Measurements from ENCODE around the gene VPS51. TPM values are rescaled to one million over a fixed set of nuclear protein-coding genes. Genes with fewer than 3 reads are reported as not detected.
"Not testable (repeated sequence)": the region's sequence is repeated elsewhere in the genome, so short reads cannot be mapped to it uniquely, and the experiment has no call there.

The VPS51 gene
- total RNA-seq, 1 donor from 2014 or later = 115 TPM

DNA sequence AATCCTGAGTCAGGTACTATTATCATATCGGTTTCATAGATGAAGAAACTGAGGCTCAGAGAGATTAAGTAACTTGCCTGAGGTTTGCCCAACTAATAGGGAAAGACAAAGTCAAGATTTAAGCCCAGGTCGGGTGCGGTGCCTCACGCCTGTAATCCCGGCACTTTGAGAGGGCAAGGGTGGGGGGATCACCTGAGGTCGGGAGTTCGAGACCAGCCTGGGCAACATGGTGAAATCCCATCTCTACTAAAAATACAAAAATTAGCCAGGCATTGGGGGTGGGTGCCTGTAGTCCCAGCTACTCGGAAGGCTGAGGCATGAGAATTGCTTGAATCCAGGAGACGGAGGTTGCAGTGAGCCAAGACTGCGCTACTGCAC is 54.1 kb downstream of the VPS51 start:
- peak; percentile 36 for DNase-seq (ENCODE audit: low spot score)
- intact Hi-C loops (cut with DNase I) = not testable (repeated sequence)

DNA sequence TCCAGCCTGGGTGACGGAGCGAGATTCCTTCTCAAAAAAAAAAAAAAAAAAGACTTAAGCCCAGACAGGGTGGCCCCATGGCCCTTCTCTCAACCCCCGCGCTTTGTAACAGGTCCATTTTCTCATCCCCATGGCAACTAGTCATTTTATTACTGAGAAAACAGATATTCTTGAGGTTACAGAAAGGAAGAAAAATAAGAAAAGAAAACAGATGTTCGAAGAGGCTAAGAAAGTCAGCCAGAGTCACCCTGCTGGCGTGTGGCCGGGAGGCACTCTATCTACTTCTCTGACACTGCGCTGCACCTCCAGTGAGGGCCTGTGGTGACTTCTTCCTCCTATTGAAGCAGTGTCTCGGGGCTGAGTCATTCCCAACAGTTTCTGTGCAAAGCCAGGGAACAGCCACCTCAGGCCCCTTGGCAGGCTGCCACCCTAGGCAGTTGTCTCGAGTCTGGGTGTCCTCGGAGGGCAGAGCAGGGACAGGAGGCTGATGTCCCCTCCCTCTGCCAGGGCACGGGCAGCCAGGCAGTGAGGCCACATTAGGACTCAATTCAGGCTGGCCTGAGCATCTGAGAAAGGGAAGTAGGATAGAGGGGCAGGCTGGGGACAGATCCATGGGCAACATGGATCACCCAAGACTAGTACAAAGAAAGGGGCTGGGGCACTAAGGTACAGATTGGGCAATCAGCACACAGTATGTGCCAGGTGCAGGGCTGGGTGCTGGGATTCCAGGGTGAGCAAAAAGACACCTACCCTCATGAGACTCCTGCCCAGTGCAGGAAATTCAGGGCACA is 54.7 kb downstream of the VPS51 start:
- DNase-seq (ENCODE audit: low spot score) = peak; percentile 84
- peak; percentile 92 for ATAC-seq
- intact Hi-C loops (cut with DNase I) = no loop called here

More for the DNA sequence above, 54.1 kb downstream of the VPS51 start:
- not testable (repeated sequence) for ATAC-seq

DNA sequence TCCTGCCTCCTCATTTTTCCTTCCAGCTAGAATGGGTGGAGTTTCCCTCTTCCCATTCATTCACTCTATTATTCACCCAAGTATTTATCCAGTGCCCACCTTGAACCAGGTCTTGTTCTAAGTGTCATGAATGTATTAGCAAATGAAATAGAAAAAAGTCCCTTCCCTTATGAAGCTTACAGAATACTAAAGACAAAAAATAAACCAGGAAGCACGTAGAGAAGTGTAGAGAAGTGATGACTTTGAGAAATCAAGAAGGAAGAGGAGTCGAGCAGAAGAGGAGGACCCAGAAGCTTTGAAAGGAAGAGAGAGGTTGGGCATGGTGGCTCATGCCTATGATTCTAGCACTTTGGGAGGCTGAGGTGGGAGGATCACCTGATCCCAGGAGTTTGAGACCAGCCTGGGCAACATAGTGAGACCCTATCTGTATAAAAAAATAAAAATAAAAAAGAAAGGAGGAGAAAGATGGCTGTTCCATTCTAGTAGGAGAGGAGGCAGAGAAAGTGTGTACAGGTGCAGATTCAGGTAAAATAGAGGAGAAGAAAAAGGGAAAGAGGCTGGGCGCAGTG is 55.4 kb downstream of the VPS51 start:
- intact Hi-C loops (cut with DNase I) = no loop called here
- peak; percentile 7 for DNase-seq (ENCODE audit: low spot score)
- ATAC-seq = no peak

DNA sequence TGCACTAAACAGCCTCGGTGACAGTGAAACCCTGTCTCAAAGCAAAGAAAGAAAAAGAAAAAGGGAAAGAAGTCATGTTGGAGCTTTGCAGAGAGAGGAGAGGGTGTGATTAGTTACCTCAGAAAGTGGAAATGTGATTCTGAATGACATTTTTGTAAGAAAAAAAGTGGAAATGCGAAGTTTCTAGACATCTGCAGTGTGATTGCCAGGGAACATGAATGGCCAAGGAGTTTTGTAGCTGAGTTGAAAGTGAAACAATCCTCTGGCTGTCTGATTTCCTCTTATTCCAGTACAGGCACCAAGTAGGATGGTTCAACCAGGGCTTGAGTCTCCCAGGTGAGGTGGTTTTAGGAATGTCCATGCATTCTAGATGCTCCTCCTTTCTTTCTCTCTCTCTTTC is 56.1 kb downstream of the VPS51 start:
- ATAC-seq = no peak
- intact Hi-C loops (cut with DNase I) = no loop called here

DNA sequence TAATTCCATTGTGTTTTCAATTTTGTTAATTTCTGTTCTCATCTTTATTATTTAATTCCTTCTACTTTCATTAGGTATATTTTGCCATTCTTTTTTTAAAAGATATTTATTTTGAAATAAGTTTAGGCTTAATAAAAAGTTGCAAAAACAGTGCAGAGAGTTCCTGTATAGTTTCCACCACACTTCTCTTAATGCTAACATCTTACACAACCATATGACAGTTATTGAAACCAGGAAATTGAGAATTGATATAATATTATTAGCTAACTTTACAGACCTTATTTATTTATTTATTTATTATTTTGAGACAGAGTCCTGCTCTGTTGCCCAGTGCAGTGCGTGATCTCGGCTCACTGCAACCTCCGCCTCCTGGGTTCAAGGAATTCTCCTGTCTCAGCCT is 60.2 kb downstream of the VPS51 start:
- no peak for DNase-seq (ENCODE audit: low spot score)
- ATAC-seq = no peak
- intact Hi-C loops (cut with DNase I) = no loop called here

More for the DNA sequence above, 56.1 kb downstream of the VPS51 start:
- DNase-seq (ENCODE audit: low spot score) = peak; percentile 6

DNA sequence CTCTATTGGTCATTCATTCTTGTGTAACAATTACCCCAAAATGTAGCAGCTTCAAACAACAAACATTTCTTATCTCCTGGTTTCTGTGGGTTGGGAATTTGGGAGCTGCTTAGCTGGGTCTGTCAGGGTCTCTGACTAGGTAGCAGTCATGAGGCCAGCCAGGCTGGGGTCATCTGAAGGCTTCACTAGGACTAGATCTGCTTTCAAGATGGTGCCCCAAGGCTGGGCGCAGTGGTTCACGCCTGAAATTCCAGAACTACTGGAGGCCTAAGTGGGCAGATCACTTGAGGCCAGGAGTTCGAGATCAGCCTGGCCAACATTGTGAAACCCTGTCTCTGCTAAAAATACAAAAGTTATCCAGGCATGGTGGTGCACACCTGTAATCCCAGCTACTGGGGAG is 60.9 kb downstream of the VPS51 start:
- DNase-seq (ENCODE audit: low spot score) = peak; percentile 19
- no peak for ATAC-seq
- intact Hi-C loops (cut with DNase I) = no loop called here

DNA sequence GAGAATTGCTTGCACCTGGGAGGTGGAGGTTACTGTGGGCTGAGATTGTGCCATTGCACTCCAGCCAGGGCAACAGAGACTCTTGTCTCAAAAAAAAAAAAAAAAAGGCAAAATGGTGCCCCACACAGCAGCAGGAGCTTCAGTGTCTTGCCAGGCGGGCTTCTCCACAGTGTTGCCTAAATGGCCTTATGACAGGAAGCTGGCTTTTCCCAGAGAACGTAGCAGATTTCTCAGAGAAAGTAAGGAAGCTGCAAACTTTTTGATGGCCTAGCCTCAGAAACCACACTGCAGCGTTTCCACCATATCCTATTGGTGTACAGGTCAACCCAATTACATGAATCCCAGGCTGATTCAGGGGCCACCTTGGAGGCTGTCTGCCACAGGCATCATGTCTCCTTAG is 61.3 kb downstream of the VPS51 start:
- intact Hi-C loops (cut with DNase I) = no loop called here
- peak; percentile 5 for DNase-seq (ENCODE audit: low spot score)
- no peak for ATAC-seq

DNA sequence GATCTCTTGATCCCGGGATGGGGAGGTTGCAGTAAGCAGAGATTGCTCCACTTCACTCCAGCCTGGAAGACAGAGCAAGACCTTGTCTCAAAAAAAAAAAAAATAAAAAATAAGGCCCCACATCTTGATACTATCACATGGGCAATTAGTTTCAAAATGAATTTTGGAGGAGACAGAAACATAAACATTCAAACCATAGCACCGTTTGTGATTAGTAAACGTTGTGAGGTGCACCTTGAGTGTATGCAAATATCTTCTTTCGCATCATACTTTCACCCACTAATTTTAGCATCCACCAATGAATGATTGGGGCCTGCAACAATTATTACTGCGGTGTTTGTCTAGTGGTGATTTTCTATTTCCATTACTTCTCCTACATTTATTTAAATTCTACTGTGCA is 63.0 kb downstream of the VPS51 start:
- intact Hi-C loops (cut with DNase I) = no loop called here
- no peak for ATAC-seq
- peak; percentile 9 for DNase-seq (ENCODE audit: low spot score)

DNA sequence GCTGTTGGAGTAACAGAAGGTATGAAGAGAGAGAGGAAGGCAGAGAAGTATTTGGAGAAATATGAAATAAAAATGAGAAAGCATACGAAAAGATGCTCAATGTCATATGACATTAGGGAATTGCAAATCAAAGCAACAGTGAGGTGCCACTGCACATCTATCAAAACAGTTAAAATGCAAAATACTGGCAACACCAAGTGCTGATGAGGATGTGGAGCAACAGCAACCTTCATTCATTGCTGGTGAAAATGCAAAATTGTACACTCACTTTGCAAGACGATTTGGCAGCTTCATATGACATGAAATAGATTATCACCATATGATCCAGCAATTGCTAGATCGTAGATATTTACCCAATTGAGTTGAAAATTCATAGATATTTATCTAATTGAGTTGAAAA is 64.6 kb downstream of the VPS51 start:
- ATAC-seq = no peak
- intact Hi-C loops (cut with DNase I) = no loop called here

More for the DNA sequence above, 64.6 kb downstream of the VPS51 start:
- no peak for DNase-seq (ENCODE audit: low spot score)

Small RNAs within 50 kb of the gene (microRNA-seq; reads per million reads assigned to microRNA genes)
- not detected for gene MIR6751

Other genes with a start within 250 kb of the VPS51 start
- gene EHD1, start 217.6 kb upstream of the VPS51 start, total RNA-seq = 64.5 TPM
- 28.0 TPM for gene ATG2A, start 179.0 kb upstream of the VPS51 start, total RNA-seq
- gene PPP2R5B, start 171.5 kb upstream of the VPS51 start, total RNA-seq = 21.1 TPM
- not detected for gene GPHA2, start 160.3 kb upstream of the VPS51 start, total RNA-seq
- not detected for gene MAJIN, start 124.1 kb upstream of the VPS51 start, total RNA-seq
- 2.9 TPM for gene BATF2, start 99.2 kb upstream of the VPS51 start, total RNA-seq
- 130 TPM for gene ARL2, start 82.1 kb upstream of the VPS51 start, total RNA-seq
- gene SNX15, start 68.8 kb upstream of the VPS51 start, total RNA-seq = 34.4 TPM
- 4.9 TPM for gene SAC3D1, start 55.0 kb upstream of the VPS51 start, total RNA-seq
- 14.7 TPM for gene NAALADL1, start 37.7 kb upstream of the VPS51 start, total RNA-seq
- 0.71 TPM for gene CDCA5, start 12.2 kb upstream of the VPS51 start, total RNA-seq
- 32.9 TPM for gene ZFPL1, start 12.0 kb upstream of the VPS51 start, total RNA-seq
- gene TM7SF2, start 15.7 kb downstream of the VPS51 start, total RNA-seq = 18.2 TPM
- 6.8 TPM for gene ZNHIT2, start 21.5 kb downstream of the VPS51 start, total RNA-seq
- 722 TPM for gene FAU, start 25.9 kb downstream of the VPS51 start, total RNA-seq
- gene MRPL49, start 26.1 kb downstream of the VPS51 start, total RNA-seq = 32.1 TPM
- gene SYVN1, start 38.3 kb downstream of the VPS51 start, total RNA-seq = 75.9 TPM
- gene SPDYC, start 74.0 kb downstream of the VPS51 start, total RNA-seq = not detected
- gene CAPN1, start 85.7 kb downstream of the VPS51 start, total RNA-seq = 125 TPM
- 5.5 TPM for gene POLA2, start 165.7 kb downstream of the VPS51 start, total RNA-seq
- gene CDC42EP2, start 218.7 kb downstream of the VPS51 start, total RNA-seq = 34.7 TPM
- 62.5 TPM for gene DPF2, start 237.6 kb downstream of the VPS51 start, total RNA-seq